NCI-H187 treated with DMSO at 0.1 percent for 48 hours (cell line): ENCODE data around the gene TRIP10.
"Not testable (repeated sequence)": the region's sequence is repeated elsewhere in the genome, so short reads cannot be mapped to it uniquely, and the experiment has no call there.

Experiments used
- DNase-seq: peaks from one replicate; lab custom pipeline; 2025; lab: John Stamatoyannopoulos, UW

Gene TRIP10

GRCh38 chr19:6768236-6768785 lies 28.8 kb downstream of the TRIP10 start:
- DNase-seq, result no peak

GRCh38 chr19:6769006-6769619 lies 29.6 kb downstream of the TRIP10 start:
- no peak for DNase-seq

- not testable (repeated sequence) for DNase-seq
Observed at GRCh38 chr19:6771648-6772027, 32.2 kb downstream of the TRIP10 start.

GRCh38 chr19:6772028-6772865 lies 32.8 kb downstream of the TRIP10 start, which contains the start of gene VAV1:
TSS of gene VAV1 (plus strand) at chr19:6772708. CDS start at chr19:6772808, 100 bp downstream.
- DNase-seq, result no peak

GRCh38 chr19:6772866-6773322 lies 33.4 kb downstream of the TRIP10 start:
- no peak for DNase-seq

- no peak for DNase-seq
Observed at GRCh38 chr19:6773323-6773931, 33.9 kb downstream of the TRIP10 start.

GRCh38 chr19:6774821-6775707 lies 35.6 kb downstream of the TRIP10 start:
- no peak for DNase-seq

GRCh38 chr19:6776045-6776444 lies 36.6 kb downstream of the TRIP10 start:
- DNase-seq, result not testable (repeated sequence)

- no peak for DNase-seq
Observed at GRCh38 chr19:6776999-6777398, 37.5 kb downstream of the TRIP10 start.

- DNase-seq, result no peak
Observed at GRCh38 chr19:6777434-6777833, 38.0 kb downstream of the TRIP10 start.

GRCh38 chr19:6778386-6778785 lies 38.9 kb downstream of the TRIP10 start:
- DNase-seq, result no peak

- DNase-seq, result no peak
Observed at GRCh38 chr19:6779206-6779605, 39.7 kb downstream of the TRIP10 start.

- no peak for DNase-seq
Observed at GRCh38 chr19:6787393-6787792, 47.9 kb downstream of the TRIP10 start.

GRCh38 chr19:6788896-6789295 lies 49.4 kb downstream of the TRIP10 start:
- DNase-seq, result no peak

GRCh38 chr19:6790194-6791128 lies 51.0 kb downstream of the TRIP10 start:
- no peak for DNase-seq

- no peak for DNase-seq
Observed at GRCh38 chr19:6791237-6791636, 51.8 kb downstream of the TRIP10 start.

- DNase-seq, result no peak
Observed at GRCh38 chr19:6793411-6793810, 53.9 kb downstream of the TRIP10 start.

- no peak for DNase-seq
Observed at GRCh38 chr19:6793973-6794372, 54.5 kb downstream of the TRIP10 start.

GRCh38 chr19:6794686-6795431 lies 55.4 kb downstream of the TRIP10 start:
- DNase-seq, result no peak

- DNase-seq, result no peak
Observed at GRCh38 chr19:6796278-6796677, 56.8 kb downstream of the TRIP10 start.
